ENCODE data around the gene ZXDC. TPM values are rescaled to one million over a fixed set of nuclear protein-coding genes. Genes with fewer than 3 reads are reported as not detected.

Gene ZXDC
- total and polyA plus RNA-seq, 9 of the 15 experiments (the other 6 are each of a cell fraction or from before 2014, with no cell fraction given) = 0.59 to 13.4 (median 7.3) TPM

- TF ChIP-seq REST (IDR thresholded peaks at IDR 0.05; ENCODE audit: borderline replicate concordance) = no peak
- no peak for TF ChIP-seq REST (CRISPR knock-in tag; IDR thresholded peaks at IDR 0.05; ENCODE audit: low read depth)
- no peak for TF ChIP-seq ASH1L (IDR thresholded peaks at IDR 0.05; ENCODE audit: borderline replicate concordance, low read depth, partially characterized antibody)
- no peak for TF ChIP-seq RBM25 (IDR thresholded peaks at IDR 0.05; ENCODE audit: low read depth, low read length, severe bottlenecking)
- TF ChIP-seq NCOR1 (IDR thresholded peaks at IDR 0.05) = no peak
- no peak for TF ChIP-seq GATAD2A (IDR thresholded peaks at IDR 0.05)
- TF ChIP-seq ELK1 (CRISPR knock-in tag; IDR thresholded peaks at IDR 0.05) = no peak
Measured at GRCh38 chr3:126452213-126452612, 23.5 kb downstream of the ZXDC start (continued).
